K562 (cell line): ENCODE results near the gene TMEM208. TPM values are rescaled to one million over a fixed set of nuclear protein-coding genes. Genes with fewer than 3 reads are reported as not detected.

Source experiments
- ATAC-seq: fragments of 200-7000 bp; cut with Tn5 transposase; 3 replicates; pipeline ENCODE4 v1.9.1; 2020; ENCODE audit warnings: moderate library complexity
- BruUV-seq: library from RNA; stranded (reverse); fragments of 400-500 nt; replicated peaks from 2 replicates; lab custom pipeline; 2021; lab: Mats Ljungman, UMichigan
- CTCF ChIA-PET: fragments of 300-600 bp; formaldehyde crosslinking; extraction: SDS; loops from one replicate; lab custom pipeline; 2021; ENCODE audit warnings: low intra/inter-chr PET ratio; lab: Yijun Ruan, JAX
- POLR2A ChIA-PET: fragments of 300-600, 350-650 bp; sonication (Branson Sonifier 250); formaldehyde crosslinking; extraction: SDS; loops from one replicate; lab custom pipeline; 2021; ENCODE audit warnings: antibody characterized with exemption, inconsistent platforms; lab: Yijun Ruan, JAX
- DNase-seq, 4 experiments: peaks; one replicate each; pipeline versions ENCODE4 v3.0.0 to v3.0.0-alpha.2; 2011 to 2018; ENCODE audit warnings: low spot score in 3 of 4, mixed read lengths in 3 of 4; ENCODE audit errors: extremely low read depth in 1 of 4
- FAIRE-seq: peaks from 2 replicates; lab custom pipeline; 2011; peaks lifted over from hg19 to GRCh38; lab: Jason Lieb, UNC
- H2AFZ ChIP-seq: 2 replicates; pipeline ENCODE4 v1.6.0; 2011; ENCODE audit warnings: low read depth, low read length, control low read depth, inconsistent platforms
- H3K27ac ChIP-seq: fragments of 200-600 bp; 3 replicates; pipeline ENCODE4 v1.8.0; 2011; ENCODE audit warnings: low read depth, mild to moderate bottlenecking, control low read depth, inconsistent platforms, low read length, moderate library complexity, mixed read lengths; ENCODE audit errors: extremely low read depth
- H3K27me3 ChIP-seq, 2 experiments: fragments of 300-600 bp in 1 of 2; 2 replicates in 1 of 2; 3 replicates in 1 of 2; pipeline versions ENCODE4 v1.6.0 to v1.8.0; 2011; ENCODE audit warnings: inconsistent platforms in 2 of 2, low read length in 2 of 2, mild to moderate bottlenecking in 1 of 2, mixed read lengths in 1 of 2, moderate library complexity in 1 of 2; ENCODE audit not compliant: control insufficient read depth in 2 of 2, insufficient read depth in 2 of 2
- H3K36me3 ChIP-seq: fragments of 300-600 bp; 3 replicates; pipeline ENCODE4 v1.8.0; 2011; ENCODE audit warnings: mild to moderate bottlenecking, low read length, inconsistent platforms; ENCODE audit not compliant: control insufficient read depth, insufficient read depth
- H3K4me1 ChIP-seq, 2 experiments: fragments of 200-600 bp in 1 of 2; replicated peaks in 1 of 2; 2 replicates in 1 of 2; 3 replicates in 1 of 2; pipeline versions ENCODE4 v1.5.1 to v1.8.0; 2011; ENCODE audit warnings: inconsistent platforms in 2 of 2, low read length in 2 of 2, mild to moderate bottlenecking in 1 of 2, mixed read lengths in 1 of 2, moderate library complexity in 1 of 2; ENCODE audit not compliant: control insufficient read depth in 2 of 2, insufficient read depth in 2 of 2
- H3K4me2 ChIP-seq: 2 replicates; pipeline ENCODE4 v1.6.1; 2011; ENCODE audit warnings: low read length, control low read depth, inconsistent platforms, mixed read lengths; ENCODE audit not compliant: insufficient read depth
- H3K4me3 ChIP-seq: fragments of 200-600 bp; sonication (generic), shearing (Covaris generic); 2 replicates; pipeline ENCODE4 v1.5.1; 2016; ENCODE audit warnings: control low read depth, inconsistent platforms
- H3K79me2 ChIP-seq: fragments of 200-600 bp; 3 replicates; pipeline ENCODE4 v1.8.0; 2011; ENCODE audit warnings: low read length, inconsistent platforms; ENCODE audit not compliant: control insufficient read depth, insufficient read depth
- H3K9ac ChIP-seq, 2 experiments: 2 replicates each; pipeline versions ENCODE4 v1.6.0 to v1.6.1; 2011; ENCODE audit warnings: low read depth in 2 of 2, low read length in 2 of 2, control low read depth in 1 of 2, inconsistent platforms in 1 of 2, mild to moderate bottlenecking in 1 of 2, mixed read lengths in 1 of 2; ENCODE audit not compliant: insufficient read depth in 1 of 2
- H3K9me1 ChIP-seq: one replicate; pipeline ENCODE4 v1.6.0; 2011; ENCODE audit warnings: inconsistent platforms, mild to moderate bottlenecking, low read length, moderate library complexity; ENCODE audit not compliant: control insufficient read depth, insufficient read depth
- H3K9me3 ChIP-seq: replicated peaks from 2 replicates; pipeline ENCODE4 v1.5.1; 2011; ENCODE audit warnings: low read depth, low read length, inconsistent platforms; ENCODE audit not compliant: control insufficient read depth, insufficient read depth
- H4K20me1 ChIP-seq: replicated peaks from 2 replicates; pipeline ENCODE4 v1.6.1; 2011; ENCODE audit warnings: low read length, inconsistent platforms, mixed read lengths; ENCODE audit not compliant: control insufficient read depth, insufficient read depth
- EP400 ChIP-seq: fragments of 450-650 bp; IDR thresholded peaks from 2 replicates; pipeline ENCODE4 v1.6.1; 2017; ENCODE audit warnings: antibody characterized with exemption, mild to moderate bottlenecking, moderate library complexity
- GTF2B ChIP-seq: IDR thresholded peaks from 2 replicates; pipeline ENCODE4 v1.6.1; 2011; ENCODE audit not compliant: insufficient read length; ENCODE audit errors: extremely low read depth
- HIVEP1 ChIP-seq: fragments of 250-450 bp; sonication (Bioruptor Pico); IDR thresholded peaks from 2 replicates; pipeline ENCODE4 v1.4.0; 2020; ENCODE audit warnings: mild to moderate bottlenecking
- HMG20B ChIP-seq: fragments of 250-450 bp; sonication (Bioruptor Pico); IDR thresholded peaks from 2 replicates; pipeline ENCODE4 v1.5.0; 2021; ENCODE audit warnings: mild to moderate bottlenecking
- MCM5 ChIP-seq: fragments of 450-650 bp; IDR thresholded peaks from 2 replicates; pipeline ENCODE4 v1.6.1; 2016; ENCODE audit warnings: low read depth
- MECOM ChIP-seq: fragments of 250-450 bp; sonication (Bioruptor Pico); IDR thresholded peaks from 2 replicates; pipeline ENCODE4 v1.8.0; 2022; ENCODE audit warnings: inconsistent platforms
- SMARCB1 ChIP-seq: IDR thresholded peaks from 2 replicates; pipeline ENCODE4 v1.6.1; 2011; ENCODE audit warnings: improper control_type of control experiment, low read depth; ENCODE audit not compliant: insufficient read length
- SNIP1 ChIP-seq: fragments of 450-650 bp; IDR thresholded peaks from 2 replicates; pipeline ENCODE4 v1.7.1; 2017; ENCODE audit warnings: low read depth, mild to moderate bottlenecking
- STAT5B ChIP-seq: fragments of 250-450 bp; sonication (Bioruptor Pico); IDR thresholded peaks from 2 replicates; pipeline ENCODE4 v1.8.0; 2021; ENCODE audit warnings: mild to moderate bottlenecking, inconsistent platforms
- ZBTB26 ChIP-seq: fragments of 450-650 bp; formaldehyde crosslinking; IDR thresholded peaks from 2 replicates; pipeline ENCODE4 v1.4.0; 2022; ENCODE audit warnings: missing genetic modification characterization
- ZFP30 ChIP-seq: fragments of 250-450 bp; sonication (Bioruptor Pico); IDR thresholded peaks from 2 replicates; pipeline ENCODE4 v1.8.0; 2022; ENCODE audit warnings: moderate library complexity, mild to moderate bottlenecking, inconsistent platforms, borderline replicate concordance
- ZNF165 ChIP-seq: fragments of 250-450 bp; sonication (Bioruptor Pico); IDR thresholded peaks from 2 replicates; pipeline ENCODE4 v1.4.0; 2020; ENCODE audit warnings: borderline replicate concordance
- ZNF232 ChIP-seq: sonication (generic); formaldehyde crosslinking; IDR thresholded peaks from 2 replicates; pipeline ENCODE4 v1.8.0; 2022; ENCODE audit warnings: mild to moderate bottlenecking, missing genetic modification reagents
- ZNF274 ChIP-seq: IDR thresholded peaks from 2 replicates; pipeline ENCODE4 v1.6.1; 2011; ENCODE audit warnings: low read depth, mild to moderate bottlenecking, low read length, moderate library complexity, borderline replicate concordance
- ZNF316 ChIP-seq: fragments of 450-650 bp; IDR thresholded peaks from 2 replicates; pipeline ENCODE4 v1.6.1; 2016
- ZNF431 ChIP-seq: sonication (generic); formaldehyde crosslinking; IDR thresholded peaks from 2 replicates; pipeline ENCODE4 v1.8.0; 2022; ENCODE audit warnings: mild to moderate bottlenecking, missing genetic modification reagents
- WGBS: fragments of 100-300 bp; shearing (Covaris generic); methylation state at CpG from one replicate; pipeline ENCODE4 v1.1.6; 2016; ENCODE audit warnings: low coverage, mixed read lengths; ENCODE audit not compliant: insufficient coverage; ENCODE audit errors: missing lambda C conversion rate; 5-methylcytosine and 5-hydroxymethylcytosine counted together
- in situ Hi-C: fragments of 300-500 bp; cut with MboI; formaldehyde crosslinking; loops from 4 replicates; pipeline ENCODE4 v1.15.0; 2018; ENCODE audit warnings: inconsistent platforms, mixed read lengths
- intact Hi-C: fragments of 100-400 bp; cut with micrococcal nuclease; formaldehyde crosslinking; loops from 2 replicates; pipeline ENCODE4 v1.14.2; 2022
- polyA plus RNA-seq, 8 experiments: library from polyadenylated mRNA; depleted of rRNA in 4 of 8; stranded (reverse) in 5 of 8; unstranded in 3 of 8; fragments of >200 nt; fragmentation: Nextera tagmentation in 2 of 8; fragmentation: Illumina TruSeq in 1 of 8; extraction: Ambion mirVana in 2 of 8; extraction: Trizol in 1 of 8; gene quantifications; 2 replicates each; pipeline versions ENCODE4 v1.2.1 to v1.2.3, GENCODE V29; 2011 to 2014; ENCODE audit warnings: inconsistent platforms in 1 of 8, missing spikeins in 1 of 8
- total RNA-seq, 7 experiments: library from RNA; depleted of rRNA in 6 of 7; stranded (reverse); fragments of >200 nt in 6 of 7; fragmentation: Illumina TruSeq in 2 of 7; extraction: Trizol in 2 of 7; gene quantifications; 2 replicates each; pipeline versions ENCODE4 v1.2.1 to v1.2.3, GENCODE V29; 2011 to 2021; ENCODE audit warnings: low replicate concordance in 1 of 7
- TF ChIP-seq, protein P1 (sequence below): fragments of 250-450 bp; sonication (Bioruptor Pico); IDR thresholded peaks from 2 replicates; pipeline ENCODE4 v1.5.0; 2022; ENCODE audit warnings: mild to moderate bottlenecking
- TF ChIP-seq, protein P2 (sequence below): fragments of 450-650 bp; IDR thresholded peaks from one replicate; pipeline ENCODE4 v1.6.1; 2018; ENCODE audit warnings: mild to moderate bottlenecking, moderate library complexity; ENCODE audit not compliant: partially characterized antibody

TMEM208 gene
- total and polyA plus RNA-seq, 9 of the 15 experiments (the other 6 are each of a cell fraction or from before 2014, with no cell fraction given) = 31.8 to 239 (median 54.3) TPM

GRCh38 chr16:67184995-67185650 lies 41.8 kb upstream of the TMEM208 start:
- H3K4me3 ChIP-seq = no peak overlapping the region
- no peak overlapping the region for H3K9ac ChIP-seq
- no peak for TF ChIP-seq ZNF165 (CRISPR knock-in tag)
- TF ChIP-seq ZNF316 = no peak
- no peak for TF ChIP-seq MCM5
- TF ChIP-seq SMARCB1 = peak; percentile 65
- TF ChIP-seq MECOM (CRISPR knock-in tag) = peak; percentile 36; the same call in 1 of the 2 replicates
- no peak for TF ChIP-seq ZNF274
- TF ChIP-seq STAT5B (CRISPR knock-in tag) = no peak
- no peak for TF ChIP-seq SNIP1
- TF ChIP-seq, protein P1, sequence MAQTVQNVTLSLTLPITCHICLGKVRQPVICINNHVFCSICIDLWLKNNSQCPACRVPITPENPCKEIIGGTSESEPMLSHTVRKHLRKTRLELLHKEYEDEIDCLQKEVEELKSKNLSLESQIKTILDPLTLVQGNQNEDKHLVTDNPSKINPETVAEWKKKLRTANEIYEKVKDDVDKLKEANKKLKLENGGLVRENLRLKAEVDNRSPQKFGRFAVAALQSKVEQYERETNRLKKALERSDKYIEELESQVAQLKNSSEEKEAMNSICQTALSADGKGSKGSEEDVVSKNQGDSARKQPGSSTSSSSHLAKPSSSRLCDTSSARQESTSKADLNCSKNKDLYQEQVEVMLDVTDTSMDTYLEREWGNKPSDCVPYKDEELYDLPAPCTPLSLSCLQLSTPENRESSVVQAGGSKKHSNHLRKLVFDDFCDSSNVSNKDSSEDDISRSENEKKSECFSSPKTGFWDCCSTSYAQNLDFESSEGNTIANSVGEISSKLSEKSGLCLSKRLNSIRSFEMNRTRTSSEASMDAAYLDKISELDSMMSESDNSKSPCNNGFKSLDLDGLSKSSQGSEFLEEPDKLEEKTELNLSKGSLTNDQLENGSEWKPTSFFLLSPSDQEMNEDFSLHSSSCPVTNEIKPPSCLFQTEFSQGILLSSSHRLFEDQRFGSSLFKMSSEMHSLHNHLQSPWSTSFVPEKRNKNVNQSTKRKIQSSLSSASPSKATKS (CRISPR knock-in tag) = no peak
- peak; percentile 71; the same call in 1 of the 2 replicates for TF ChIP-seq ZNF431 (CRISPR knock-in tag)
- TF ChIP-seq EP400 = no peak
- TF ChIP-seq HIVEP1 (CRISPR knock-in tag) = no peak
- TF ChIP-seq ZFP30 (CRISPR knock-in tag) = no peak
- no peak for TF ChIP-seq HMG20B (CRISPR knock-in tag)
- TF ChIP-seq ZNF232 (CRISPR knock-in tag) = peak; percentile 85; the same call in 1 of the 2 replicates
- no peak for TF ChIP-seq ZBTB26
- TF ChIP-seq, protein P2, sequence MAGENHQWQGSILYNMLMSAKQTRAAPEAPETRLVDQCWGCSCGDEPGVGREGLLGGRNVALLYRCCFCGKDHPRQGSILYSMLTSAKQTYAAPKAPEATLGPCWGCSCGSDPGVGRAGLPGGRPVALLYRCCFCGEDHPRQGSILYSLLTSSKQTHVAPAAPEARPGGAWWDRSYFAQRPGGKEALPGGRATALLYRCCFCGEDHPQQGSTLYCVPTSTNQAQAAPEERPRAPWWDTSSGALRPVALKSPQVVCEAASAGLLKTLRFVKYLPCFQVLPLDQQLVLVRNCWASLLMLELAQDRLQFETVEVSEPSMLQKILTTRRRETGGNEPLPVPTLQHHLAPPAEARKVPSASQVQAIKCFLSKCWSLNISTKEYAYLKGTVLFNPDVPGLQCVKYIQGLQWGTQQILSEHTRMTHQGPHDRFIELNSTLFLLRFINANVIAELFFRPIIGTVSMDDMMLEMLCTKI = no peak
- no peak for TF ChIP-seq GTF2B

More at GRCh38 chr16:67184995-67185650, 41.8 kb upstream of the TMEM208 start:
- H3K27me3 ChIP-seq = no peaks in the 10 kb centered on the region
- no peak overlapping the region for H3K27ac ChIP-seq
- ATAC-seq (peak; percentile 82), DNase-seq (peak; percentile 65 to 94 (median 74)), FAIRE-seq (peak; percentile 95)
- H4K20me1 ChIP-seq = peaks cover 11% of the 10 kb centered on the region
- H3K9me1 ChIP-seq = no peaks in the 10 kb centered on the region
- ChIA-PET POLR2A (interaction anchor here (0.5 to 1.3 kb wide), 6 partner anchors 9 to 276 kb away, joined by 3 to 4 read pairs (median 3); no protein-coding TSS in a partner anchor), CTCF (interaction anchor here (0.6 to 1.4 kb wide), 6 partner anchors 26 to 206 kb away, joined by 3 to 7 read pairs (median 4); partner anchors contain the start of gene FHOD1)
- no peak overlapping the region; the same call in 1 of the 2 replicates for H3K4me2 ChIP-seq
- H3K4me1 ChIP-seq = peaks cover 19 to 47% of the 10 kb centered on the region in 2 experiments
- H2AFZ ChIP-seq = no peak overlapping the region
- no peaks in the 10 kb centered on the region for H3K9me3 ChIP-seq
- 44% methylated on average over 36 of the region's 43 CpGs for whole genome bisulfite sequencing
- BruUV-seq = no TSS peak
- intact Hi-C loops = loop anchor here (10.0 kb wide), 2 partner anchors 170 to 230 kb away; no protein-coding TSS in a partner anchor
- no peaks in the 10 kb centered on the region for H3K36me3 ChIP-seq
- peaks cover 14% of the 10 kb centered on the region for H3K79me2 ChIP-seq
- in situ Hi-C loops = no loop called here
